Neutrophil (primary cell): ENCODE data around the gene LARGE1.

ENCODE experiments used
- H3K27ac ChIP-seq: fragments of 200-600 bp; sonication (generic); 2 replicates; pipeline ENCODE4 v1.5.1; 2016; ENCODE audit warnings: mild to moderate bottlenecking, moderate library complexity
- H3K27me3 ChIP-seq: fragments of 200-600 bp; sonication (generic); 2 replicates; pipeline ENCODE4 v1.6.0; 2016; ENCODE audit warnings: mild to moderate bottlenecking
- H3K36me3 ChIP-seq: fragments of 200-600 bp; sonication (generic); 2 replicates; pipeline ENCODE4 v1.5.1; 2017
- H3K4me1 ChIP-seq, 2 experiments: fragments of 200-600 bp in 1 of 2; sonication (generic) in 1 of 2; 1 replicate in 1 of 2; 2 replicates in 1 of 2; pipeline versions ENCODE4 v1.5.1 to v1.6.1; 2013 to 2016; ENCODE audit warnings: low read depth in 1 of 2, low read length in 1 of 2, mild to moderate bottlenecking in 1 of 2, moderate library complexity in 1 of 2; ENCODE audit not compliant: control insufficient read depth in 1 of 2, insufficient read depth in 1 of 2
- H3K4me3 ChIP-seq, 2 experiments: fragments of 200-600 bp in 1 of 2; sonication (generic) in 1 of 2; 1 replicate in 1 of 2; 2 replicates in 1 of 2; pipeline ENCODE4 v1.5.1; 2013 to 2016; ENCODE audit warnings: low read depth in 1 of 2, low read length in 1 of 2, mild to moderate bottlenecking in 1 of 2, moderate library complexity in 1 of 2
- H3K9me3 ChIP-seq: fragments of 200-600 bp; sonication (generic); 2 replicates; pipeline ENCODE4 v1.5.1; 2016
- TF ChIP-seq, protein P1 (sequence below): fragments of 200-600 bp; sonication (generic); IDR thresholded peaks from 2 replicates; pipeline ENCODE4 v1.5.1; 2016; ENCODE audit warnings: antibody characterized with exemption

Gene LARGE1

DNA sequence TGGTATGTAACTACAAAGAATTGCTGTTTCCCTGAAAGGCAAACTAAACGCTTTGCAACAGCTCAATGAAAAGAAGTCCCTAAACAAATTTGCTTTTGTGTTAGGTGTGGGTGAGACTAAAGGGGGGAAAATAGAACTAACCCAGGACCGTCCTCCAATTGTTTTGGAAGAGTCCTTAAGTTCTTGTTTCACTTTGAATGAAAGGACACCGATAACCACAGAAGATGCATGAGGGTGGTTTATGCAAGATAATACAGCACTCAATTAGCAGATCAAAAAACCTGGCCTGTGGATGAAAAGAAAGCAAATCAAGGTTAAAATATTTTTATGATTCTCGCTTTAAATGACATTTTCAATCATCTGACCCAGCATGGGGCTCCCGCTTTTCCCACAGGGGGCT lies 557.6 kb downstream of the LARGE1 start:
- no peaks in the 10 kb centered on the region for H3K27me3 ChIP-seq
- H3K4me1 ChIP-seq, result no peaks in the 10 kb centered on the region
- TF ChIP-seq, protein P1, sequence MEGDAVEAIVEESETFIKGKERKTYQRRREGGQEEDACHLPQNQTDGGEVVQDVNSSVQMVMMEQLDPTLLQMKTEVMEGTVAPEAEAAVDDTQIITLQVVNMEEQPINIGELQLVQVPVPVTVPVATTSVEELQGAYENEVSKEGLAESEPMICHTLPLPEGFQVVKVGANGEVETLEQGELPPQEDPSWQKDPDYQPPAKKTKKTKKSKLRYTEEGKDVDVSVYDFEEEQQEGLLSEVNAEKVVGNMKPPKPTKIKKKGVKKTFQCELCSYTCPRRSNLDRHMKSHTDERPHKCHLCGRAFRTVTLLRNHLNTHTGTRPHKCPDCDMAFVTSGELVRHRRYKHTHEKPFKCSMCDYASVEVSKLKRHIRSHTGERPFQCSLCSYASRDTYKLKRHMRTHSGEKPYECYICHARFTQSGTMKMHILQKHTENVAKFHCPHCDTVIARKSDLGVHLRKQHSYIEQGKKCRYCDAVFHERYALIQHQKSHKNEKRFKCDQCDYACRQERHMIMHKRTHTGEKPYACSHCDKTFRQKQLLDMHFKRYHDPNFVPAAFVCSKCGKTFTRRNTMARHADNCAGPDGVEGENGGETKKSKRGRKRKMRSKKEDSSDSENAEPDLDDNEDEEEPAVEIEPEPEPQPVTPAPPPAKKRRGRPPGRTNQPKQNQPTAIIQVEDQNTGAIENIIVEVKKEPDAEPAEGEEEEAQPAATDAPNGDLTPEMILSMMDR, result no peak
- no peak overlapping the region for H3K4me3 ChIP-seq
- no peaks in the 10 kb centered on the region for H3K36me3 ChIP-seq
- no peaks in the 10 kb centered on the region for H3K9me3 ChIP-seq
- H3K27ac ChIP-seq, result no peak overlapping the region

DNA sequence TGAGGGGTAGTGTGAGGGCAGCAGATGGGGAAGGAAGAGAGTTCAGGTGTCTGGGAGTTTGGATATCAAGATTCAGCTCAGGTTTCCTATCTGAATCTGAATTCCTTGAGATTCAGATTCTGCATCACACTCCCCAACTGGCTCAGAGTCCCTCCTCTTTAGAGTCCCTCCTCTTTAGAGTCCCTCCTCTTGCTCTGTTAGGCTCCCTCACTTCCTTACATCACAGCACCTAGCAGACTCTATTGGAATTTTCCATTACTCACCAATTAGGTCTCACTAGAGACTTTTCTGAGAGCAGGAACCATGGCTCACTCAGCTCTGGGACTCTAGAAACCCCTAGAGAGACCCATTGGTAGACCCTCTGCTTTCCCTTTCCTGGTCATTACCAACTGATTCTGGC lies 558.7 kb downstream of the LARGE1 start:
- Histone ChIP-seq H3K4me3 (no peak overlapping the region), H3K36me3 (no peaks in the 10 kb centered on the region), H3K4me1 (no peaks in the 10 kb centered on the region), H3K9me3 (no peaks in the 10 kb centered on the region), H3K27me3 (no peaks in the 10 kb centered on the region), H3K27ac (no peak overlapping the region)
- TF ChIP-seq, protein P1, result no peak

DNA sequence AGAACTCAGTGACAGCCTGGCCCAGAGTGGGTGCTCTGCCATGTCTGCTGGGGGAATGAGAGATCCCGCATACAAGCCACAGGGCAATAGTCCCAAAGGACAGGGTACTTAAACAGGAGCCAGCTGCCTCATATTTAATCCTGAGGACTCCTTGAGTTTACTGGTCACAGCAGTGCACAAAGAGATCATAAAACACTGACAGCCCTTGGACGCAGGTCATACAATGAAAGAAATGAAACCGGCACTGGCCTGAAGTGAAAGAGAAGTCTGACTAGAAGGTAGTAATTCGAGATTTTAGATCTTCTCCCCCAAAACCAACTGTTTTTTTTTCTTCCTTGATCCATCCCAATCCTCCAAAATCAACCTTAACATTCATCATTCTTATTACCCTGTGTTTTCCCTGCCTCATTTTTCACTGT lies 562.3 kb downstream of the LARGE1 start:
- no peak overlapping the region for H3K27ac ChIP-seq
- TF ChIP-seq, protein P1, result no peak
- no peaks in the 10 kb centered on the region for H3K9me3 ChIP-seq
- H3K4me1 ChIP-seq, result no peaks in the 10 kb centered on the region
- H3K36me3 ChIP-seq, result no peaks in the 10 kb centered on the region
- no peak overlapping the region for H3K4me3 ChIP-seq
- no peaks in the 10 kb centered on the region for H3K27me3 ChIP-seq

DNA sequence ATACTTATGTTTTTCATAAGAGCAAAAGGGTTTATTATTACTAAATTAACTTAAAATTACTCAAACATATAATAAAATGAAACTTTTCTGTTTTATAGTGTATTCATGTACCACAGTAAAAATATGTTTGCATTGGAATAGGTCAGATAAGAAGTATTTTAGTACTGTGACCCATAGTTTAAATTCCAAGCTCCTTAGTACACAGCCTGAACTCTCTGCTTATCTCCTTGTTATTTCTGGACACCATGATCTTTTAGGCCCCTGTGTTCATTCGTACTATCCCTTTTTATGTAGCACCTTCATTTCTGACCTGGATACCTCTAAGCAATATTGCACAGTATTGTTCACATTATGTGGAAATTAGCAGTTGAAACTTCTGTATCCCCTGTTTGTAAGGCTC lies 565.3 kb downstream of the LARGE1 start:
- H3K4me3 ChIP-seq, result no peak overlapping the region
- no peaks in the 10 kb centered on the region for H3K9me3 ChIP-seq
- H3K4me1 ChIP-seq, result no peaks in the 10 kb centered on the region
- H3K27ac ChIP-seq, result no peak overlapping the region
- no peaks in the 10 kb centered on the region for H3K36me3 ChIP-seq
- TF ChIP-seq, protein P1, result no peak
- H3K27me3 ChIP-seq, result no peaks in the 10 kb centered on the region

DNA sequence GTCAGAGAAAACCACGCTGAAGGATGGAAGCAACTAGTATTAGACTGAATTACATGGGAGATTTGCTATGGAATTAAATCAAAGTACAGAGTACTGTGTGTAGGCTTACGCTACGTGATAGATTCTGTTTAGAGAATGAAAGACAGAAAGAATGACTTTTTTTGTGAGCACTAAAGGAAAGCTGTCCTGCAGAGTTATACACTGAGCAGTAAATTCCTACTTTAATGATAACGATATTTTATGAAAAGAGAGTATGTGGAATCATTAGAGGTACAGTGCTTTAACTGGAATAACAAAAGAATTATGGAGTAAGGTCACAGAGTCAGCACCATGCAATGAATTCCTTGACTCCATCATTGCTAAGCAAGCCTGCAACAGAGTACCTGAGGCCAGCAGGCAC lies 566.8 kb downstream of the LARGE1 start:
- TF ChIP-seq, protein P1, result no peak
- Histone ChIP-seq H3K36me3 (no peaks in the 10 kb centered on the region), H3K4me1 (no peaks in the 10 kb centered on the region), H3K9me3 (no peaks in the 10 kb centered on the region), H3K27me3 (no peaks in the 10 kb centered on the region), H3K27ac (no peak overlapping the region), H3K4me3 (no peak overlapping the region)

DNA sequence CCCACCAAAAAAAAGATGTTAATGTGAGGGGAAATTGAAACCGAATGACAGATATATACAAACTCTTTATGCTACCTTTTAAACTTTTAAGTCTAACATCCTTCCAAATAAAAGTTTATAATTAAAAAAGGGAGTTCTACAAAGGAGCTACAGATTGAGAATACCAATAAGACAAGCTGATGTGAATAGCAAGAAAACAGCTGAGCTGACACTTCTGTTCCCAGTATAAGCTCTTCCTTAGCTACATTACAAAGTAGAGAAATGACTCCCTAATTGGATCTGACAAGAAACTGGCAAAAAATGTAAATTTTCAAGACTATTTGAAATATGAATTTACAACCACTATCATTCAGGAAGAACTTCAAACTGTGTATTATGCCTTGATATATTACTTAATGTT lies 567.5 kb downstream of the LARGE1 start:
- Histone ChIP-seq H3K36me3 (no peaks in the 10 kb centered on the region), H3K4me1 (no peaks in the 10 kb centered on the region), H3K27me3 (no peaks in the 10 kb centered on the region), H3K4me3 (no peak overlapping the region), H3K27ac (no peak overlapping the region), H3K9me3 (no peaks in the 10 kb centered on the region)
- TF ChIP-seq, protein P1, result no peak
